Liver (tissue), 9 donors: Measurements from ENCODE around the gene C18orf54. TPM values are rescaled to one million over a fixed set of nuclear protein-coding genes. Genes with fewer than 3 reads are reported as not detected.

Experiments used
- DNase-seq: peaks from one replicate; pipeline ENCODE4 v3.0.0-alpha.2; 2017; ENCODE audit warnings: low spot score
- H3K27ac ChIP-seq, 2 donors: one replicate each; pipeline ENCODE4 v1.7.0; 2013; ENCODE audit warnings: inconsistent platforms in 2 of 2, low read length in 2 of 2, control low read depth in 1 of 2, low read depth in 1 of 2, mild to moderate bottlenecking in 1 of 2
- H3K27me3 ChIP-seq, 4 donors: one replicate each; pipeline versions ENCODE4 v1.6.1 to v1.7.0; 2013; ENCODE audit warnings: low read length in 3 of 4, inconsistent platforms in 1 of 4, mild to moderate bottlenecking in 1 of 4, moderate library complexity in 1 of 4; ENCODE audit not compliant: control insufficient read depth in 4 of 4, insufficient read depth in 4 of 4
- H3K36me3 ChIP-seq, 4 donors: one replicate each; pipeline versions ENCODE4 v1.6.1 to v1.7.0; 2013; ENCODE audit warnings: low read length in 3 of 4, mild to moderate bottlenecking in 3 of 4, low read depth in 1 of 4, moderate library complexity in 1 of 4; ENCODE audit not compliant: control insufficient read depth in 4 of 4, insufficient read depth in 3 of 4
- H3K4me1 ChIP-seq, 4 donors: one replicate each; pipeline versions ENCODE4 v1.6.1 to v1.7.0; 2013; ENCODE audit warnings: low read length in 3 of 4, mild to moderate bottlenecking in 3 of 4, moderate library complexity in 1 of 4; ENCODE audit not compliant: control insufficient read depth in 4 of 4, insufficient read depth in 4 of 4
- H3K4me3 ChIP-seq, 3 donors: one replicate each; pipeline versions ENCODE4 v1.6.1 to v1.7.0; 2013; ENCODE audit warnings: low read length in 3 of 3, control low read depth in 1 of 3, low read depth in 1 of 3, mild to moderate bottlenecking in 1 of 3
- H3K9ac ChIP-seq, 2 donors: one replicate each; pipeline ENCODE4 v1.7.0; 2013; ENCODE audit warnings: low read length in 2 of 2, mild to moderate bottlenecking in 2 of 2, moderate library complexity in 2 of 2, control low read depth in 1 of 2, low read depth in 1 of 2
- H3K9me3 ChIP-seq, 4 donors: one replicate each; pipeline versions ENCODE4 v1.6.1 to v1.7.0; 2013; ENCODE audit warnings: low read length in 3 of 4; ENCODE audit not compliant: control insufficient read depth in 4 of 4
- CTCF ChIP-seq: fragments of 150-350 bp; IDR thresholded peaks from 2 replicates; pipeline ENCODE4 v1.5.1; 2017; ENCODE audit warnings: improper control_type of control experiment, low read depth, low read length; ENCODE audit not compliant: missing input control
- EGR1 ChIP-seq, 2 donors: IDR thresholded peaks; 2 replicates each; pipeline ENCODE4 v1.6.1; 2016 to 2018; ENCODE audit warnings: antibody characterized with exemption in 2 of 2, low read depth in 2 of 2
- FOXA1 ChIP-seq: IDR thresholded peaks from 2 replicates; pipeline ENCODE4 v1.6.1; 2016; ENCODE audit warnings: antibody characterized with exemption
- FOXA2 ChIP-seq: IDR thresholded peaks from 2 replicates; pipeline ENCODE4 v1.6.1; 2016; ENCODE audit warnings: antibody characterized with exemption
- GABPA ChIP-seq, 2 donors: IDR thresholded peaks in 1 of 2; conservative IDR thresholded peaks in 1 of 2; 2 replicates each; pipeline ENCODE4 v1.6.1; 2016; ENCODE audit warnings: antibody characterized with exemption in 2 of 2, mild to moderate bottlenecking in 1 of 2, moderate library complexity in 1 of 2
- HNF4A ChIP-seq, 2 donors: conservative IDR thresholded peaks; 2 replicates each; pipeline ENCODE4 v1.6.1; 2016; ENCODE audit warnings: antibody characterized with exemption in 2 of 2, mild to moderate bottlenecking in 2 of 2
- HNF4G ChIP-seq: IDR thresholded peaks from 2 replicates; pipeline ENCODE4 v1.6.1; 2016; ENCODE audit warnings: antibody characterized with exemption
- JUND ChIP-seq, 2 donors: IDR thresholded peaks; 2 replicates each; pipeline ENCODE4 v1.6.1; 2016; ENCODE audit warnings: antibody characterized with exemption in 2 of 2
- MAX ChIP-seq: IDR thresholded peaks from 2 replicates; pipeline ENCODE4 v1.6.1; 2016; ENCODE audit warnings: antibody characterized with exemption
- NR2F2 ChIP-seq: IDR thresholded peaks from 2 replicates; pipeline ENCODE4 v1.6.1; 2016; ENCODE audit warnings: antibody characterized with exemption
- RAD21 ChIP-seq, 2 donors: IDR thresholded peaks; 2 replicates each; pipeline ENCODE4 v1.6.1; 2016; ENCODE audit warnings: antibody characterized with exemption in 2 of 2, mild to moderate bottlenecking in 2 of 2
- REST ChIP-seq: IDR thresholded peaks from 2 replicates; pipeline ENCODE4 v1.6.1; 2016; ENCODE audit warnings: antibody characterized with exemption, mild to moderate bottlenecking
- RXRA ChIP-seq, 2 donors: IDR thresholded peaks; 2 replicates each; pipeline ENCODE4 v1.6.1; 2017 to 2018; ENCODE audit warnings: antibody characterized with exemption in 2 of 2, mild to moderate bottlenecking in 1 of 2
- SP1 ChIP-seq: IDR thresholded peaks from 2 replicates; pipeline ENCODE4 v1.6.1; 2018; ENCODE audit warnings: antibody characterized with exemption, mild to moderate bottlenecking
- TAF1 ChIP-seq: conservative IDR thresholded peaks from 2 replicates; pipeline ENCODE4 v1.6.1; 2016; ENCODE audit warnings: antibody characterized with exemption, mild to moderate bottlenecking
- YY1 ChIP-seq: IDR thresholded peaks from 2 replicates; pipeline ENCODE4 v1.6.1; 2016; ENCODE audit warnings: antibody characterized with exemption, mild to moderate bottlenecking
- ZBTB33 ChIP-seq: IDR thresholded peaks from 2 replicates; pipeline ENCODE4 v1.6.1; 2016; ENCODE audit warnings: antibody characterized with exemption
- WGBS: extraction: QIAGEN DNeasy Blood & Tissue Kit; methylation state at CpG from one replicate; pipeline ENCODE4 v1.1.7; 2013; 5-methylcytosine and 5-hydroxymethylcytosine counted together
- polyA plus RNA-seq, 2 donors: library from polyadenylated mRNA; stranded (reverse) in 1 of 2; unstranded in 1 of 2; fragments of 200-250 nt in 1 of 2; fragments of >200 nt in 1 of 2; fragmentation: Nextera tagmentation in 1 of 2; extraction: Ambion mirVana in 1 of 2; gene quantifications; one replicate each; pipeline versions ENCODE4 v1.2.1 to v1.2.3, GENCODE V29; 2013 to 2015
- total RNA-seq, 2 donors: library from RNA; depleted of rRNA; stranded (reverse); fragments of >200 nt; gene quantifications; one replicate each; pipeline ENCODE4 v1.2.3, GENCODE V29; 2014
- donor health status: healthy.
- donor health status: healthy.
- donor health status: healthy.
- donor health status: healthy.
- donor health status: healthy.

Gene C18orf54
- total and polyA plus RNA-seq, 4 donors, result 0.21 to 4.9 (median 0.33) TPM

- Histone ChIP-seq H3K27ac (no peak overlapping the region), H3K9ac (no peak overlapping the region), H3K9me3 (peaks cover 0 to 3% (median 0%) of the 10 kb centered on the region in 4 donors), H3K27me3 (peaks cover 0 to 2% (median 0%) of the 10 kb centered on the region in 4 donors), H3K4me3 (no peak overlapping the region), H3K36me3 (no peaks in the 10 kb centered on the region), H3K4me1 (no peaks in the 10 kb centered on the region)
- no peak for TF ChIP-seq TAF1
- TF ChIP-seq REST, result no peak
- no peak for DNase-seq
- 96% methylated on average over 2 of the region's 2 CpGs for WGBS
Observed at GRCh38 chr18:54335638-54336173, 22.0 kb upstream of the C18orf54 start.

GRCh38 chr18:54338230-54338629 lies 19.5 kb upstream of the C18orf54 start:
- Histone ChIP-seq H3K27ac (no peak overlapping the region), H3K36me3 (no peaks in the 10 kb centered on the region), H3K9me3 (peaks cover 0 to 3% (median 0%) of the 10 kb centered on the region in 4 donors), H3K4me3 (no peak overlapping the region), H3K9ac (no peak overlapping the region), H3K27me3 (peaks cover 0 to 2% (median 0%) of the 10 kb centered on the region in 4 donors), H3K4me1 (no peaks in the 10 kb centered on the region)
- 90% methylated on average over 4 of the region's 4 CpGs for WGBS
- TF ChIP-seq JUND (IDR thresholded peaks at IDR 0.05) (no peak), TAF1 (no peak), CTCF (no peak), NR2F2 (no peak), SP1 (no peak), ZBTB33 (no peak), RAD21 (IDR thresholded peaks at IDR 0.05) (no peak), FOXA1 (no peak), HNF4G (no peak), MAX (no peak), RXRA (IDR thresholded peaks at IDR 0.05) (no peak), YY1 (no peak), FOXA2 (no peak), GABPA (IDR thresholded peaks at IDR 0.05 in 1 of 2, conservative IDR thresholded peaks at IDR 0.05 in 1 of 2) (no peak), HNF4A (conservative IDR thresholded peaks at IDR 0.05) (no peak), REST (no peak), EGR1 (IDR thresholded peaks at IDR 0.05; ENCODE audit: low read depth in 2 of 2) (no peak)
- no peak for DNase-seq
